IPS DF 6.9 (cell line): Measurements from ENCODE around the gene NRG4.
"Not testable (repeated sequence)": the region's sequence is repeated elsewhere in the genome, so short reads cannot be mapped to it uniquely, and the experiment has no call there.

Experiments used
- DNase-seq: peaks from one replicate; pipeline ENCODE4 v3.0.0-alpha.2; 2013; ENCODE audit warnings: low read depth, low spot score
- H3K27ac ChIP-seq: one replicate; pipeline ENCODE4 v1.5.1; 2013; ENCODE audit warnings: low read length, control low read depth
- H3K27me3 ChIP-seq: 2 replicates; pipeline ENCODE4 v1.6.1; 2013; ENCODE audit warnings: mild to moderate bottlenecking, low read length; ENCODE audit not compliant: control insufficient read depth, insufficient read depth
- H3K36me3 ChIP-seq: 2 replicates; pipeline ENCODE4 v1.6.1; 2013; ENCODE audit warnings: low read length; ENCODE audit not compliant: control insufficient read depth, insufficient read depth
- H3K4me1 ChIP-seq: 2 replicates; pipeline ENCODE4 v1.6.1; 2013; ENCODE audit warnings: low read length; ENCODE audit not compliant: control insufficient read depth, insufficient read depth
- H3K4me3 ChIP-seq: 2 replicates; pipeline ENCODE4 v1.5.1; 2013; ENCODE audit warnings: mild to moderate bottlenecking, low read length
- H3K9me3 ChIP-seq: 2 replicates; pipeline ENCODE4 v1.6.1; 2013; ENCODE audit warnings: low read length, inconsistent platforms; ENCODE audit not compliant: control insufficient read depth, insufficient read depth
- WGBS: extraction: QIAGEN DNeasy Blood & Tissue Kit; methylation state at CpG from one replicate; pipeline ENCODE4 v1.1.7; 2013; ENCODE audit warnings: mixed read lengths, missing lambda C conversion rate; ENCODE audit not compliant: insufficient read length, insufficient coverage; 5-methylcytosine and 5-hydroxymethylcytosine counted together

NRG4 gene

DNA sequence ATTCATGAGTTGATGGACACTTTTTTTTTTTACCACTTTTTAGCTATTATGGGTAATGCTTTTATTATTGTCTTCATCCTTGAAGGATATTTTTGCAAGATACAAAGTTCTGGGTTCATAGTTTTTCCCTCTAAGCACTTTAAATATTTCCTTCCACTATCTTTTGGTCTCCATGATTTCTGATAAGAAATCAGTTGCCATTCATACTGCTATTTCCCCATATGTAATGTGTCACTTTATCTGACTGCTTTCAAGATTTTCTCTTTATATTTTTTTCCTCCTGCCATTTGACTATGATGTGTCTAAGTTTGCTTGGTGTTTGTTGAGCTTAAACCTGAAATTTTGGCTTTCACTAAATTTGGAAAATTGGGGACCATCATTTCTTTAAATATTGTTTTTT lies 19.3 kb downstream of the NRG4 start:
- no peaks in the 10 kb centered on the region for H3K4me1 ChIP-seq
- no peak for DNase-seq
- no peak overlapping the region for H3K27ac ChIP-seq
- no peaks in the 10 kb centered on the region for H3K36me3 ChIP-seq
- H3K4me3 ChIP-seq = no peak overlapping the region
- no peaks in the 10 kb centered on the region for H3K9me3 ChIP-seq
- H3K27me3 ChIP-seq = no peaks in the 10 kb centered on the region

- Histone ChIP-seq H3K9me3 (no peaks in the 10 kb centered on the region), H3K27ac (no peak overlapping the region), H3K4me1 (no peaks in the 10 kb centered on the region), H3K4me3 (no peak overlapping the region), H3K36me3 (no peaks in the 10 kb centered on the region), H3K27me3 (no peaks in the 10 kb centered on the region)
- WGBS = no CpG with 5 or more reads among the region's 7 CpGs
- no peak for DNase-seq
Observed at GRCh38 chr15:75989875-75990274, 22.3 kb downstream of the NRG4 start.

DNA sequence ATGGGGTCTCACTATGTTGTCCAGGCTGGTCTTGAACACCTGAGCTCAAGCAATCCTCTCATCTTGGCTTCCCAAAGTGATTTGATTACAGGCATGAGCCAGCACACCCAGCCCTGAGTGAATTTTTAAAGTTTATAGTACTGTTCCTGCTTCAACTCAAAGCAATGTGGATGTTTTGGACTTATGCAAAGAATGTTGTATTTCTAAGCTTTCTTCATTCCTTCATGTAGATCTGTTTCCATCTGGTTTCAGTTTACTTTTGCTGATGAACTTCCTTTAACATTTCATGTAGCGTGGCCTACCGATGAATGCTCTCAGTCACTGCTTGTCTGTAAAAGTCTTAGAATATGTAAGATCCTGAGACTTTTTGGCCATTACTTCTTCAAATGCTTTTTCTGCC lies 23.2 kb downstream of the NRG4 start:
- WGBS = no CpG with 5 or more reads among the region's 2 CpGs
- no peak for DNase-seq
- Histone ChIP-seq H3K36me3 (no peaks in the 10 kb centered on the region), H3K27ac (no peak overlapping the region), H3K4me1 (no peaks in the 10 kb centered on the region), H3K9me3 (no peaks in the 10 kb centered on the region), H3K27me3 (no peaks in the 10 kb centered on the region), H3K4me3 (no peak overlapping the region)

DNA sequence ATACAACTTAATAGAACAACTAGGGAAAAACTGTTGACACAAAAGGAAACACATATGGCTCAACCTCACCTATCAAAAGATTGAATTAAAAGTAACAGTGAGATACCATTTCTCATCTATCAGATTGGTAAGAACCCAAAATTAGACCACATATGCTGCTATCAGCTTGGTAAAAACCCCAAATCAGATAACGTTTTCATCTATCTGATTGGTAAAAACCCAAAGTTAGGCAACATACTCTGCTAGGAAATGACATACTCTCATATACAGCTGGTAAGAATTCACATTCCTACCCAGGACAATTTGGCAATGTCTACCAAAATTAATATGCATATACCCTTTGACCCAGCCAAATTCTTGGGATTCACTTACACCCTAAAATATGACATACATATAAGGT lies 26.3 kb downstream of the NRG4 start:
- no peak for DNase-seq
- H3K4me3 ChIP-seq = no peak overlapping the region
- no CpG with 5 or more reads among the region's 1 CpG for WGBS
- no peak overlapping the region for H3K27ac ChIP-seq
- H3K27me3 ChIP-seq = no peaks in the 10 kb centered on the region
- H3K36me3 ChIP-seq = no peaks in the 10 kb centered on the region
- H3K9me3 ChIP-seq = no peaks in the 10 kb centered on the region
- no peaks in the 10 kb centered on the region for H3K4me1 ChIP-seq

GRCh38 chr15:75984706-75985105 lies 27.5 kb downstream of the NRG4 start:
- not testable (repeated sequence) for H3K9me3 ChIP-seq, H3K27ac ChIP-seq, H3K4me1 ChIP-seq, H3K27me3 ChIP-seq, DNase-seq, H3K36me3 ChIP-seq, H3K4me3 ChIP-seq
- no CpG with 5 or more reads among the region's 3 CpGs for WGBS

DNA sequence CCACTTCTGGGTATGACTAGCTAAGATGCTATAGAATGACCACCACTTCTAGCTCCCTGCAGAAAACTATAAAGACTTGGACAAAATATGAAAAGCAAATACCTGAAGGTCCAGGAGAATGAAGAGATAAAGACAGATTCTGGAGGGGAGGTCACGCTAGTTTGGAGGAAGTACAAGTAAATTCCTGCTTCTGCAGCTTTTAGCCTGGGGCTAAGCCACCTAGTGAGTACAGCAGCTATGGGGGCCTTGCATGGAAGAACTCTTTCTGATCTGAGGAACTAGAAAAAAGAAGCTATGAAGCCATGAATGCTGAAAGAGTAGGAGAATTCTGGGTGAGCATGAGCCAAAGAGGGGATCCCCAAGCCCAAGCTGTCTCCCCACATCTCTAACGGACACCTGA lies 29.8 kb downstream of the NRG4 start:
- WGBS = no CpG with 5 or more reads among the region's 2 CpGs
- H3K4me3 ChIP-seq = no peak overlapping the region
- no peaks in the 10 kb centered on the region for H3K4me1 ChIP-seq
- H3K27me3 ChIP-seq = no peaks in the 10 kb centered on the region
- H3K9me3 ChIP-seq = no peaks in the 10 kb centered on the region
- H3K36me3 ChIP-seq = no peaks in the 10 kb centered on the region
- H3K27ac ChIP-seq = no peak overlapping the region
- DNase-seq = no peak

DNA sequence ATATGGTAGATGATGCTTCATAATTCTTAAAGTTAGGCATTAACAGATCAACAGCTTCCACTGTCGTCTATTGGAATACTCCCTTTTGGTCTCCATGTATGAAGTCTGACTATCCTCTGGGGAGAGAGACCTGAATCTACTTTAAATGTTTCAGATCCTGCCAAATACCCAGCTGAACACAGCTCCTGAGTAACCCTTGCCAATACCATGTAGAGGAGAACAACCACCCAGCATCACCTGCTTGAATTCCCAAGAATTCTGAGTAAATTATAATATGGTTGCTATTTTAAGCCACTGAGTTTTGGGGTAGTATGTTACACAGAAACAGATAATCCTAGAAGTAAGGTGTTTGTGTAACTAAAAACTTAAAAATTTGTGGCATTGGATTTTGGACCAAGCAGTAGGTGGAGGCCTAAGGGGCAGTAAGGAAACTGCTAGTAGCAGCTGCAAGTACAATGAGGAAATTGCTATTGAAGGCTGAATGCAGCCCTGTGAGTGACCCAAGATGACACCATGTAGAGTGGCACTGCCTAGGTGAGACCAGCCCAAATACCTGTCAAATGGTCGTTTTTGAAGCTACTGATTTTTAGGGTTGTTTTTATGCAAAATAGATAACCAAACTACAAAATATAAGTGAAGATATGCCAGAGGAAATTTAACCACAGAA lies 30.9 kb downstream of the NRG4 start:
- H3K36me3 ChIP-seq = no peaks in the 10 kb centered on the region
- no peak overlapping the region for H3K27ac ChIP-seq
- WGBS = no CpG with 5 or more reads among the region's 2 CpGs
- H3K4me1 ChIP-seq = no peaks in the 10 kb centered on the region
- H3K27me3 ChIP-seq = no peaks in the 10 kb centered on the region
- DNase-seq = no peak
- H3K9me3 ChIP-seq = no peaks in the 10 kb centered on the region
- H3K4me3 ChIP-seq = no peak overlapping the region

DNA sequence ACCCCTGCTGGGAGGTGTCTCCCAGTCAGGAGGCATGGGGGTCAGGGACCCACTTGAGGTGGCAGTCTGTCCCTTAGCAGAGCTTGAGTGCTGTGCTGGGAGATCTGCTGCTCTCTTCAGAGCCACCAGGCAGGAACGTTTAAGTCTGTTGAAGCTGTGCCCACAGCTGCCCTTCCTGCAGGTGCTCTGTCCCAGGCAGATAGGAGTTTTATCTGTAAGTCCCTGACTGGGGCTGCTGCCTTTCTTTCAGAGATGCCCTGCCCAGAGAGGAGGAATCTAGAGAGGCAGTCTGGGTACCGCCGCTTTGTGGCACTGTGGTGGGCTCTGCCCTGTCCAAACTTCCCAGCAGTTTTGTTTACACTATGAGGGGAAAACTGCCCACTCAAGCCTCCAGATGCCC lies 35.5 kb downstream of the NRG4 start:
- H3K9me3 ChIP-seq, H3K27ac ChIP-seq, H3K27me3 ChIP-seq, H3K36me3 ChIP-seq, H3K4me1 ChIP-seq, DNase-seq, H3K4me3 ChIP-seq: not testable (repeated sequence)
- WGBS = no CpG with 5 or more reads among the region's 3 CpGs

DNA sequence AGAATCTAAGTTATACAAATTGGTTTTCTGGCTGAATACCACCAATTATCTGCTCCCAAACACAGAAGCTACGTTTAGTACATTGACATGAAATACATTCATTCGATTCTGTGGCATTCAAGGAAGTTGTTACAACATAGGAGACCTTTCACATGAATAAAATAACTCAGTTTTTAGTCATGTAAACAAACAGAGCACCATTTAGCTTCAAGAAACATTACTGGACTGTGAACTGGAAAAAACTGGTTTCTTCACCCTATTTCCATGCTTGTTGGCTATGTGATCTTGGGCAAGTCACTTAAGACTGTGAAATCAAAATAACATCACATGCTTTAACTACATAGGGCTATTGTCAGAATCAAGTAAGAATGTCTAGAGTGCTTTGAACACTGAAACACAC lies 46.2 kb downstream of the NRG4 start:
- Histone ChIP-seq H3K4me3 (no peak overlapping the region), H3K9me3 (no peaks in the 10 kb centered on the region), H3K36me3 (no peaks in the 10 kb centered on the region), H3K27me3 (no peaks in the 10 kb centered on the region), H3K4me1 (no peaks in the 10 kb centered on the region), H3K27ac (no peak overlapping the region)
- no peak for DNase-seq
- no CpG with 5 or more reads among the region's 2 CpGs for WGBS

DNA sequence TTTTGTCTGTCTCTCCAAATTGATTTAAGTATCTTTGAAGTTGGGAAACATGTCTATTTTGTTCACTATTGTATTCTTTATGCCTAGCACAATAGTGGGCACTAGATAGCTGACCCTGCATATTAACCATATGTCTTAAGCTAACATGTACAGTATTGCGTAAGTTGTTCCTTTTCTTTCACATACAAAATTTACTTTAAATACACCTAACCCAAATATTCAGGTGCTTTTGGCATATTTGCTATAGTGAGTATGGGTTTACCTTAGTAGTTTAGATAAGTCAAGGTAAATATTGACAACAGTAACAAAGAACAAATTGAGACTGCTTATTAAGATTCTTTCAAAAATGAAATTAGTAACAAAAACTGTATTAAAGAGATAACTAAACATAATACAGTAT lies 50.9 kb downstream of the NRG4 start:
- H3K4me3 ChIP-seq = no peak overlapping the region
- no peaks in the 10 kb centered on the region for H3K9me3 ChIP-seq
- no peak overlapping the region for H3K27ac ChIP-seq
- H3K36me3 ChIP-seq = no peaks in the 10 kb centered on the region
- H3K4me1 ChIP-seq = no peaks in the 10 kb centered on the region
- H3K27me3 ChIP-seq = no peaks in the 10 kb centered on the region
- WGBS = no CpG with 5 or more reads among the region's 1 CpG
- no peak for DNase-seq

GRCh38 chr15:75955720-75956119 lies 56.5 kb downstream of the NRG4 start:
- no CpG with 5 or more reads among the region's 1 CpG for WGBS
- no peaks in the 10 kb centered on the region for H3K9me3 ChIP-seq
- no peaks in the 10 kb centered on the region for H3K27me3 ChIP-seq

More at GRCh38 chr15:75955720-75956119, 56.5 kb downstream of the NRG4 start:
- DNase-seq = no peak
- no peak overlapping the region for H3K4me3 ChIP-seq
- no peaks in the 10 kb centered on the region for H3K36me3 ChIP-seq
- H3K4me1 ChIP-seq = no peaks in the 10 kb centered on the region
- H3K27ac ChIP-seq = no peak overlapping the region
